Dermis lymphatic vessel endothelial cell (primary cell): ENCODE measurements around the gene SLC35A3. TPM values are rescaled to one million over a fixed set of nuclear protein-coding genes. Genes with fewer than 3 reads are reported as not detected.

Experiments used
- total RNA-seq: library from RNA; depleted of rRNA; stranded (reverse); fragments of >200 nt; gene quantifications from 2 replicates; pipeline ENCODE4 v1.2.1, GENCODE V29; 2014

Gene SLC35A3
- 19.7 and 20.6 TPM in 2 replicates for total RNA-seq

GRCh38 chr1:99969729-99970621 lies at the start of gene SLC35A3:
Gene SLC35A3 (plus strand): TSS chr1:99969996. CDS start chr1:99993555, 23,559 bp downstream.

Other genes with a start within 250 kb of the SLC35A3 start
- 0.65 and 1.2 TPM in 2 replicates for gene FRRS1, start 203.4 kb upstream of the SLC35A3 start, total RNA-seq
- gene AGL, start 119.6 kb upstream of the SLC35A3 start, total RNA-seq = 7.7 and 10.1 TPM in 2 replicates
- gene SASS6, start 162.9 kb downstream of the SLC35A3 start, total RNA-seq = 0.98 and 1.0 TPM in 2 replicates
- gene TRMT13, start 163.2 kb downstream of the SLC35A3 start, total RNA-seq = 7.4 and 12.1 TPM in 2 replicates
- gene LRRC39, start 208.3 kb downstream of the SLC35A3 start, total RNA-seq = 0.34 and 0.43 TPM in 2 replicates